HG03139 (cell line): ENCODE measurements around the gene MYRIP.
A peak's percentile ranks its signal among the peaks of the same experiment; 100 is the strongest.
"Not testable (repeated sequence)": the region's sequence is repeated elsewhere in the genome, so short reads cannot be mapped to it uniquely, and the experiment has no call there.

Experiments
- ATAC-seq: cut with Tn5 transposase; IDR thresholded peaks from one replicate; pipeline ENCODE4 v1.9.1; 2021; ENCODE audit not compliant: unreplicated experiment

The MYRIP gene

GRCh38 chr3:39809181-39809994 is at the start of gene MYRIP:
Gene MYRIP, plus strand, starts transcription at chr3:39809609. Its CDS starts 91,208 bp downstream, at chr3:39900817.
- peak; percentile 80 for ATAC-seq

GRCh38 chr3:39760325-39760724 is 49.1 kb upstream of the MYRIP start:
- ATAC-seq = no peak

GRCh38 chr3:39762537-39763070 is 46.8 kb upstream of the MYRIP start:
- ATAC-seq = no peak

- no peak for ATAC-seq
These were observed 46.0 kb upstream of the MYRIP start for GRCh38 chr3:39763390-39763789.

GRCh38 chr3:39765575-39765974 is 43.8 kb upstream of the MYRIP start:
- no peak for ATAC-seq

GRCh38 chr3:39766433-39766832 is 43.0 kb upstream of the MYRIP start:
- no peak for ATAC-seq

GRCh38 chr3:39766909-39767308 is 42.5 kb upstream of the MYRIP start:
- not testable (repeated sequence) for ATAC-seq

- not testable (repeated sequence) for ATAC-seq
These were observed 31.2 kb upstream of the MYRIP start for GRCh38 chr3:39778168-39778567.

GRCh38 chr3:39779511-39780230 is 29.7 kb upstream of the MYRIP start:
- ATAC-seq = no peak

- no peak for ATAC-seq
These were observed 29.1 kb upstream of the MYRIP start for GRCh38 chr3:39780352-39780751.

GRCh38 chr3:39781025-39781424 is 28.4 kb upstream of the MYRIP start:
- ATAC-seq = no peak

GRCh38 chr3:39781632-39782031 is 27.8 kb upstream of the MYRIP start:
- no peak for ATAC-seq

- ATAC-seq = no peak
These were observed 25.7 kb upstream of the MYRIP start for GRCh38 chr3:39783680-39784079.

- no peak for ATAC-seq
These were observed 24.5 kb upstream of the MYRIP start for GRCh38 chr3:39784922-39785321.

- no peak for ATAC-seq
These were observed 21.1 kb upstream of the MYRIP start for GRCh38 chr3:39788128-39788883.

- ATAC-seq = no peak
These were observed 17.8 kb upstream of the MYRIP start for GRCh38 chr3:39791603-39792002.

- no peak for ATAC-seq
These were observed 14.5 kb upstream of the MYRIP start for GRCh38 chr3:39794880-39795279.

GRCh38 chr3:39801216-39801615 is 8.2 kb upstream of the MYRIP start:
- ATAC-seq = no peak

GRCh38 chr3:39802486-39802885 is 6.9 kb upstream of the MYRIP start:
- ATAC-seq = not testable (repeated sequence)

- ATAC-seq = no peak
These were observed 5.5 kb upstream of the MYRIP start for GRCh38 chr3:39803956-39804355.

GRCh38 chr3:39804951-39805350 is 4.5 kb upstream of the MYRIP start:
- ATAC-seq = no peak
